GM12892 (cell line): ENCODE measurements around the gene CSNK1G2.

Experiments used
- DNase-seq: peaks from one replicate; pipeline ENCODE4 v3.0.0; 2011; ENCODE audit not compliant: insufficient read length
- FAIRE-seq: peaks from 2 replicates; lab custom pipeline; 2011; peaks lifted over from hg19 to GRCh38; lab: Jason Lieb, UNC
- POLR2A ChIP-seq: IDR thresholded peaks from 2 replicates; pipeline ENCODE4 v1.6.1; 2011; ENCODE audit warnings: low read depth, low read length, control low read depth
- POLR2AphosphoS5 ChIP-seq: IDR thresholded peaks from 2 replicates; pipeline ENCODE4 v1.6.1; 2011; ENCODE audit warnings: low read depth, low read length, control low read depth
- TAF1 ChIP-seq: IDR thresholded peaks from 2 replicates; pipeline ENCODE4 v1.6.1; 2011; ENCODE audit warnings: low read depth, mild to moderate bottlenecking, control low read depth, low read length, borderline replicate concordance

The CSNK1G2 gene

DNA sequence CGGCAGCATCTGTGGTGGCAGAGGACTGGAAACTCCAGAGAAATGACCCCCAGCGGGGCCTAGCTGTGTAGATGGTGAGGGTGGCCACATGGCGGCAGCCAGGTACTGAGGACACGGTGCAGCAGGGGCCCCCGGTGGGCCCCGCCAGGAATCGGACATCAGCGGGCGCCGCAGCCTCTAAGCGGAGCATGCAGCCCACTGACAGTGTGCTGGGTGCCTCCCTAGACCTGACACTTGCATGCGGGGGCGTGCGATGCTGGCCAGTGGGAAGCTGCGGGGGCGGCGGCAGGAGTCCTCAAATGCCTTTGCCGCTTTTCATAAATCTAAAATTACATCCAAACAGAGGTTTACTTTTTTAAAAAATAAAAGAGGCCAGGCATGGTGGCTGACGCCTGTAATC is 19.6 kb upstream of the CSNK1G2 start:
- DNase-seq (no peak), FAIRE-seq (no peak)

GRCh38 chr19:1921825-1922224 is 19.1 kb upstream of the CSNK1G2 start:
- DNase-seq (no peak), FAIRE-seq (no peak)
- TF ChIP-seq TAF1, result no peak
- no peak for TF ChIP-seq POLR2A
- no peak for TF ChIP-seq POLR2AphosphoS5

More for the DNA sequence above, 19.6 kb upstream of the CSNK1G2 start:
- TF ChIP-seq TAF1 (no peak), POLR2A (no peak), POLR2AphosphoS5 (no peak)

DNA sequence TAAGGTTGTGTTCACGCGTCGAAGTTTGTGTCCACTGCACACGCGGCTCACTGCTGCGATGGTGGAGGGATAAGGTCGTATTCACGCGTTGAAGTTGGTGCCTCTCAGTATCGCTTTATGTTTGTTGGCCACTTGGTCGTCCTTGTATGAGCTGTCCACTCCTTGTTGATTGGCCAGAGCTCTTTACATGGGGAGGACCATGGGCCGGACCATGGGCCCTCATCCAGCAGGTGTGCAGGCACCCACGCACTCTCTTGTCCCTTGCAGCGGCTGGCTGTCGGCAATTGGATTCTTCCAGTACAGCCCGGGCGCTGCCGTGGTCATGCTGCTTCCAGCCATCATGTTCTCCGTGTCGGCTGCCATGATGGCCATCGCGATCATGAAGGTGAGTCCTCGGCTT is 18.2 kb upstream of the CSNK1G2 start:
- FAIRE-seq (no peak), DNase-seq (no peak)
- TF ChIP-seq TAF1, result no peak
- TF ChIP-seq POLR2AphosphoS5, result no peak

GRCh38 chr19:1923319-1923718 is 17.7 kb upstream of the CSNK1G2 start:
- no peak for FAIRE-seq

DNA sequence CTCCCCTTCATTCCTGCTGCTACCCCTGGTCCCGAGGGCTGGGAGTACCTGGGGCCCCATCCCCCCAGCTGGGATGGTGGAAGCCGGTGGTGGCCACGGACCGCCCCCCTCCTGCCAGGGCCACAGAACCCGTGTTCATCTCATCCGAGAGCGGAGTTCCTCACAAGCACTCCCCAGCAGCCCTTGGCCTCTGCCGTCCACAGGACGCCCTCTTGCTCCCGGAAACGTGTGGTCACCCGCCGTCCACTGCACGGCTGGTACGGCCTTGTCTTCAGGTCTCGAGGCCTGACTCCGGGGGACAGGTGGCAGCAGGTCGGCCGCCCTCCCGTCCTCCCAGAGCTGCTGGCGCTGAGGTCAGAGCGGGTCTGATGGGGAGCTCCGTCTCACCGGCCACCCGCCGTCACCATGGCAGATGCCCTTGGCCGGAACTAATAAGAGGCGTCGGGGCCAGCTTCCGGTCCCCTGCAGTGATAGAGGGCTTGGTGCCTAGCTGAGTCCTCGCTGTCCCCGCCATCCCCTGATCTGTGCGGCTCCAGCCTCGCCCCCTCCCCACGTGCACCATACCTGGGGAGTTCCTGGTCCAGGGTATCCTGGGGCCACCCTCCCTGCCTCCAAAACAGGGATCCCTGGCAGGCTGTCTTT is 16.5 kb upstream of the CSNK1G2 start:
- FAIRE-seq, result no peak
- no peak for DNase-seq
- TF ChIP-seq POLR2AphosphoS5 (no peak), POLR2A (no peak), TAF1 (no peak)

More at GRCh38 chr19:1923319-1923718, 17.7 kb upstream of the CSNK1G2 start:
- DNase-seq, result no peak
- TF ChIP-seq POLR2AphosphoS5, result no peak

DNA sequence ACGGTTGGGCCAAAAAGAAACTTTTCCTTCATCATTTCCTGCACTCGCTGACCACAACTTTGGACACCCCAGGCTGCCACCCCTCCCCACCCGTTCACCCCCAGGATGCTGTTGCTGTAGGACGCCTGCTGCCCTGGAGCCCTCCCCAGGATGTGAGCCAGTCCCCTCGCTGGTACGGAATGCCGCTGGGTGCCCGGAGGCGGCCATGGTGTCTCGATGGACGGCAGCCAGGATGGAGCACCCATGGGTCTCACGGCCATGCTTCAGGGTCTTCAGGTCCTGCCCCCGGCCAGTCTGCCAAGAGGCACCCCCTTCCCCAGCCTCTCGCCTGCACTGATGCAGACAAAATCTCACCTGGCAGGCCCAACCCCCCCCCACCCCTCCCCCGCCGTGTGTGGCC is 15.4 kb upstream of the CSNK1G2 start:
- no peak for DNase-seq
- no peak for FAIRE-seq
- TF ChIP-seq TAF1, result no peak
- TF ChIP-seq POLR2A, result no peak
- TF ChIP-seq POLR2AphosphoS5, result no peak

DNA sequence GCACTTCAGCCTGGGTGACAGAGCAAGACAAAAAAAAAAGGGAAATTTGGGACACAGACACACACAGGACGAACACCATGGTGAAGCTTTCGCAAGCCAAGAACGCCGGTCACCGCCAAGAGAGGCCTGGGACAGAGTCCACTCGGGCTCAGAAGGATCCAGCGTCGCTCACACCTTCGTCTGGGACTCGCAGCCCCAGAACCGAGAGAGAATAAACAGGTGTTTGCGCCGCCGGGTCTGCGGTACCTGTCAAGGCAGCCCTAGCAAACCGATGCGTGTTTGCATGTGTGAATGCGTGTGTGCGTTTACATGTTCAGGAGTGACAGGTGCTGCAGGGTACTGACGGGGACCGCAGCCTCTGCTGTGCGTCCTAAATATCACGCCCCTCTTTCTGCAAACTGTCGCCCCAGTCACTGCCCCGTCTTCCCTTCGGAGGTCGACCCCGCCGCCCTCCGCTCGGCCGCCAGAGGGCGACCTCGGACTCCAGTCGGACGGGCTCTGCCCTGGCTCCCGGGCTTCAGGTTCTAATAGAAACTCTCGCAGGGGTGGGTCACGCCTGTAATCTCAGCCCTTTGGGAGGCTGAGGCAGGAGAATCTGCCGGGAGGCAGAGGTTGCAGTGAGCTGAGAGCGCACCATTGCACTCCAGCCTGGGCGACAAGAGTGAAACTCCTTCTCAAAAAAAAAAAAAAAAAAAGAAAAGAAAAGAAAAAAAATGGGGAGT is 11.8 kb upstream of the CSNK1G2 start:
- TF ChIP-seq POLR2A (no peak), POLR2AphosphoS5 (no peak), TAF1 (no peak)
- peak; percentile 95 for FAIRE-seq
- DNase-seq, result peak; percentile 95

DNA sequence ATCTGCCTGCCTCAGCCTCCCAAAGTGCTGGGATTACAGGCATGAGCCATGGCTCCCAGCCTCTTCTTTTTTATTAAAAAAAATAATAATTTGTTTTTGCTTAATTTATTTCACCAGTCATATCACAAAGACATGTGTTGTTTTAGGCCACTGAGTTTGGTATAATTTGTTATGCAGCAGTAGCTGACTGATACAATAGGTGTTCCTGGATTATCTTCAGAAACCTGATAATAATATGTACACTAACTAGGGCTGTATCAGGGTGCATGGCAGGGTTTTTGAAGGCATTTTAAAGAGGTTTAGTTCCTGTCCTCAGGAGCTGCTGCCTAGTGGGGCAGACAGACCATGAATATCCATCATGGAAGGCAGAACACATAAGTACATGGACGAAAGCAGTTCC is 9.5 kb upstream of the CSNK1G2 start:
- FAIRE-seq (no peak), DNase-seq (no peak)
- no peak for TF ChIP-seq TAF1
- no peak for TF ChIP-seq POLR2AphosphoS5
- TF ChIP-seq POLR2A, result no peak

DNA sequence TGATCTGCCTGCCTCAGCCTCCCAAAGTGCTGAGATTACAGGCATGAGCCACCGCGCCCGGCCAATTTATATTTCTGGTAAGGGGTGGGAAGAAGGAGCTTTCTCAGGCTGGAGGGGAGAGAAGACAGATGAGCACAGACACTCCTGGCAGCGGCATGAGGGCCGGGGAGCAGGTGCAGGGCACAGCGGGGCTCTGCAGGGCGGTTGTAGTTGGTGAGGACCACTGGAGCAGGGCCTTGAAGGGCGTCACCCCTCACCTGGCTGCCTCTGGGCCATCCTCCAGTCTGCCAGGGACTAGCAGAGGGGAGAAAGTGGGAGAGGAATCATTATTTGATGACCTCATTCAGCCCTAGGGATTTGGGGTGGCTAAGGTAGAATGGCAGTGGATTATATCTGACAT is 8.6 kb upstream of the CSNK1G2 start:
- FAIRE-seq, result no peak
- TF ChIP-seq POLR2A, result no peak
- TF ChIP-seq POLR2AphosphoS5, result no peak
- no peak for DNase-seq

- DNase-seq (no peak), FAIRE-seq (no peak)
- no peak for TF ChIP-seq POLR2AphosphoS5
Measured at GRCh38 chr19:1933244-1933643, 7.7 kb upstream of the CSNK1G2 start.

DNA sequence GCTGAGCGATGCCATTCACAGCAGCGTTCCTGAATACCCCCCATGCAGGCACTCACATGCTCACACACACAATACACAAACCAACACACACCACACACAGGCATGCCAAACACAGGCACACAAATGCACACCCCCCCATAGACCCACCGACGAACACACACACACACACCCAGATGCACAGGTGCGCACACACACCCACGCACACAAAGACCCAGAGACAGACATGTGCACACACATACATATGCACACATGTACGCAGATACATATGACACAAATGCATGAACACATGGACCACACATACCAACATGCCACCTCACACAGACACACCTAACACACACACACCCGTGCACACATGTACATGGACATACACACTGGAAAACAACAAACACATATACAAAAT is 7.0 kb upstream of the CSNK1G2 start:
- DNase-seq, result no peak
- FAIRE-seq, result no peak
- TF ChIP-seq TAF1, result no peak
- no peak for TF ChIP-seq POLR2A
- TF ChIP-seq POLR2AphosphoS5, result no peak

DNA sequence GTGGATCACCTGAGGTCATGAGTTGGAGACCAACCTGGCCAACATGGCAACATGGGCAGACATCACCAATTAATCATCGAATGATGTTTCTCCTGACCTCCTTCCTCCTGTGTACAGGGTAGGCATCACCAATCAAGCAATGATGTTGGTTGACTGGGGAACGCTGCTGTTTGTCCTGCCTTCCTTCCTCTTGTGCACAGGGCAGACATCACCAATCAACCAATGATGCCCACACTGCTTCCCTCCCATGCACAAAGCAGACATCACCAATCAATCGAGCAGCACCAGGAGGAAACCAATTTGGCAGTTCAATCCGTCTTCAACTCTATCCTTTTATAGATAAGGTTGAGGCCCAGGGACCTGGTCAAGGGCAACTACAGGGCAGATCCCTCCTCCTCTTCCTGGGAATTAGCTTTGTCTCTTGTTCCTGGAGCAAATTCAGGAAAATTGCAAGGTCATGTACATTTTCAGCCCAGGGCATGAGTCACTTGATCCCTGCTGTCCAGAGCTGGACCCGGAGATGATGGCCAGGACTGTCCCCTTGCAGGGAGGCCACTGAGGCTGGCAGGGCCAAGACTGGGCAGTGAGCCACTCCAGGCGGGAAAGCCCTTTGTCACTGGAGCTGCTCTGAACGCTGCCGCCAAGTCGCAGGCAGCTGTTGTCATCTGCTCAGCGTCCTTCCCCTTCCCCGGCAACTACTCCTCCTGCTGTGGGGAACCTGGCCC is 5.3 kb upstream of the CSNK1G2 start:
- TF ChIP-seq TAF1 (no peak), POLR2A (no peak), POLR2AphosphoS5 (no peak)
- DNase-seq, result no peak
- FAIRE-seq, result no peak
